ENCODE measurements around the gene RNF14. TPM values are rescaled to one million over a fixed set of nuclear protein-coding genes. Genes with fewer than 3 reads are reported as not detected.

RNF14 gene
- total and polyA plus RNA-seq, 2 donors (not counting 3 experiments of a cell fraction or from before 2014, with no cell fraction given): 23.5 to 55.9 TPM

- intact Hi-C loops (cut with micrococcal nuclease) (no loop called here), dilution Hi-C loops (cut with MboI; ENCODE audit: extremely low pct_ligation_motif_present, low sequenced_read_pairs) (no loop called here)
- Histone ChIP-seq H3K36me3 (ENCODE audit: control insufficient read depth in 2 of 2, extremely low read depth in 1 of 2, insufficient read depth in 2 of 2, low read length in 2 of 2) (no peaks in the 10 kb centered on the region), H3K4me2 (ENCODE audit: insufficient read depth, low read length) (no peak overlapping the region), H3K9me3 (replicated peaks; ENCODE audit: control insufficient read depth, insufficient read depth, low read length) (no peaks in the 10 kb centered on the region), H3K4me3 (replicated peaks in 1 of 3; ENCODE audit: insufficient read depth in 1 of 3, low read depth in 1 of 3, low read length in 3 of 3) (no peak overlapping the region), H3K79me2 (ENCODE audit: control insufficient read depth, insufficient read depth, low read length) (no peaks in the 10 kb centered on the region), H3K9ac (replicated peaks; ENCODE audit: extremely low read depth, insufficient read depth, low read length) (no peak overlapping the region), H2AFZ (ENCODE audit: low read depth, low read length) (no peak overlapping the region), H3K27ac (ENCODE audit: insufficient read depth, low read depth, low read length) (no peak overlapping the region), H3K4me1 (ENCODE audit: control insufficient read depth, extremely low read depth, insufficient read depth, low read length) (peaks cover 18% of the 10 kb centered on the region), H4K20me1 (replicated peaks; ENCODE audit: control insufficient read depth, extremely low read depth, insufficient read depth, low read length) (no peaks in the 10 kb centered on the region), H3K27me3 (ENCODE audit: control insufficient read depth in 2 of 2, insufficient read depth in 2 of 2, low read length in 2 of 2) (no peaks in the 10 kb centered on the region), H3K9me1 (replicated peaks; ENCODE audit: control insufficient read depth, extremely low read depth, insufficient read depth, low read length) (no peaks in the 10 kb centered on the region)
- FAIRE-seq (no peak), DNase-seq (ENCODE audit: low read depth, low spot score) (no peak)
- BruUV-seq (replicated peaks): no TSS peak
- TF ChIP-seq MYC (IDR thresholded peaks at IDR 0.05; ENCODE audit: low read depth, low read length) (no peak), FOS (IDR thresholded peaks at IDR 0.05; ENCODE audit: borderline replicate concordance, insufficient read depth, low read length) (no peak), JUN (IDR thresholded peaks at IDR 0.05; ENCODE audit: borderline replicate concordance, insufficient read depth, insufficient read length, low read depth) (no peak), CTCF (IDR thresholded peaks at IDR 0.05; ENCODE audit: extremely low read depth in 1 of 2, insufficient read depth in 1 of 2, low read depth in 1 of 2, low read length in 2 of 2) (no peak), EZH2 (IDR thresholded peaks at IDR 0.05; ENCODE audit: borderline replicate concordance, low read depth, low read length, severe bottlenecking) (no peak), POLR2A (IDR thresholded peaks at IDR 0.05; ENCODE audit: low read depth, low read length) (no peak), GATA2 (IDR thresholded peaks at IDR 0.05; ENCODE audit: insufficient read depth, insufficient read length, low read depth, low read length) (no peak), POLR2AphosphoS5 (IDR thresholded peaks at IDR 0.05; ENCODE audit: insufficient read depth, low read depth, low read length) (no peak), MAX (IDR thresholded peaks at IDR 0.05; ENCODE audit: insufficient read depth, insufficient read length) (no peak)
- POLR2A ChIA-PET: no interaction called here
- CTCF ChIA-PET: interaction anchor here (0.9 to 8.5 kb wide), 5 partner anchors 12 to 299 kb away, joined by 3 to 303 read pairs (median 4); no protein-coding TSS in a partner anchor
Observed at GRCh38 chr5:141963701-141964100, 5.2 kb upstream of the RNF14 start.

Data from endothelial cell of umbilical vein (primary cell).